Body of pancreas (tissue), 4 donors: ENCODE measurements around the gene RASGRF1.

ENCODE experiments used
- POLR2A ChIP-seq, 3 donors: fragments of 450-650 bp; IDR thresholded peaks; one replicate each; pipeline ENCODE4 v1.6.1; 2016; ENCODE audit warnings: antibody characterized with exemption in 3 of 3, mild to moderate bottlenecking in 2 of 3
- TF ChIP-seq, protein P1 (sequence below), 7 experiments: fragments of 450-650 bp in 4 of 7; fragments of 200-600 bp in 3 of 7; sonication (generic) in 3 of 7; IDR thresholded peaks; one replicate each; pipeline ENCODE4 v1.5.1; 2016 to 2019; ENCODE audit warnings: antibody characterized with exemption in 7 of 7

DNA sequence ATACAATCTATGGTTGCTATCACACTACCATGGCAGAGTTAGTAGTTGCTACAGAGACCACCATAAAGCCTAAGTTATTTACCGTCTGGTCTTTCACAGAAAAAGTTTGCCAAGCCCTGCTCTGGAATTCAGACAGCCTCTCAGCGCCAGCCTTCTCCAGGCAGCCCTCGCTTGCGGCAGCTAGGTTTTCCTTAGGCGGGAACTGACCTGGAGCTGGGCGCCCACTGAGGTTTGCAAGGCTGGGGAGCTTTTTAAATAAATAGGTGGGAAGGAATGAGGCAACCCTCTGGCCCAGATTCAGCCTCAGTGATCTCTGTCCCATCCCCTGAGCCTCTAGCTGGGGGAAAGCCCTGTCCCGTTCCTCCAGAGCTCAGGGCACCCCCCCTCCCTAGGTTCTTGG lies 146.9 kb downstream of the RASGRF1 start:
- TF ChIP-seq, protein P1, sequence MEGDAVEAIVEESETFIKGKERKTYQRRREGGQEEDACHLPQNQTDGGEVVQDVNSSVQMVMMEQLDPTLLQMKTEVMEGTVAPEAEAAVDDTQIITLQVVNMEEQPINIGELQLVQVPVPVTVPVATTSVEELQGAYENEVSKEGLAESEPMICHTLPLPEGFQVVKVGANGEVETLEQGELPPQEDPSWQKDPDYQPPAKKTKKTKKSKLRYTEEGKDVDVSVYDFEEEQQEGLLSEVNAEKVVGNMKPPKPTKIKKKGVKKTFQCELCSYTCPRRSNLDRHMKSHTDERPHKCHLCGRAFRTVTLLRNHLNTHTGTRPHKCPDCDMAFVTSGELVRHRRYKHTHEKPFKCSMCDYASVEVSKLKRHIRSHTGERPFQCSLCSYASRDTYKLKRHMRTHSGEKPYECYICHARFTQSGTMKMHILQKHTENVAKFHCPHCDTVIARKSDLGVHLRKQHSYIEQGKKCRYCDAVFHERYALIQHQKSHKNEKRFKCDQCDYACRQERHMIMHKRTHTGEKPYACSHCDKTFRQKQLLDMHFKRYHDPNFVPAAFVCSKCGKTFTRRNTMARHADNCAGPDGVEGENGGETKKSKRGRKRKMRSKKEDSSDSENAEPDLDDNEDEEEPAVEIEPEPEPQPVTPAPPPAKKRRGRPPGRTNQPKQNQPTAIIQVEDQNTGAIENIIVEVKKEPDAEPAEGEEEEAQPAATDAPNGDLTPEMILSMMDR (IDR thresholded peaks at IDR 0.05) = no peak
- no peak for TF ChIP-seq POLR2A (IDR thresholded peaks at IDR 0.05)
